HG03354 (cell line): ENCODE results near the gene NMNAT2.
A peak's percentile ranks its signal among the peaks of the same experiment; 100 is the strongest.

Source experiments
- ATAC-seq: cut with Tn5 transposase; IDR thresholded peaks from one replicate; pipeline ENCODE4 v1.9.1; 2021; ENCODE audit warnings: mild to moderate bottlenecking; ENCODE audit not compliant: unreplicated experiment, poor library complexity, severe bottlenecking

Gene NMNAT2

DNA sequence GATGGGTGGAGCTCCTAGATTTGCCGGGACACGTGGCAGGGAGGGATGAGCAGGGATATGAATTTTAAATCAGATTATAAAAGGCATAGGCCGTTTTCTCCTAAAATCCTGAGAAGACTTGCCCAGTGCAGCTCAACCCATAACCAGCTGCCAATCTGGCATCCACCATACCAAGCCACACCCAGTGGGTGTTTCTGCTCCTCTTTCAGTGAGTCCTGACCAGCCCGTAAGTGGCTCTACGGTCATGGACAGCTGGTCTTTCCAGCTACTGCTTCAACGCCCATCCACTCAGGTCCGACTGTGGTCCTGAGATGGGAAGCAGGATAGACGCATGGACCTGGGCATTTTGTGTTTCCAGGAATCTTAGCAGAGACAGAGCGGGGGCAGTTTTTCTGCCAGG is 124.9 kb downstream of the NMNAT2 start:
- no peak for ATAC-seq

DNA sequence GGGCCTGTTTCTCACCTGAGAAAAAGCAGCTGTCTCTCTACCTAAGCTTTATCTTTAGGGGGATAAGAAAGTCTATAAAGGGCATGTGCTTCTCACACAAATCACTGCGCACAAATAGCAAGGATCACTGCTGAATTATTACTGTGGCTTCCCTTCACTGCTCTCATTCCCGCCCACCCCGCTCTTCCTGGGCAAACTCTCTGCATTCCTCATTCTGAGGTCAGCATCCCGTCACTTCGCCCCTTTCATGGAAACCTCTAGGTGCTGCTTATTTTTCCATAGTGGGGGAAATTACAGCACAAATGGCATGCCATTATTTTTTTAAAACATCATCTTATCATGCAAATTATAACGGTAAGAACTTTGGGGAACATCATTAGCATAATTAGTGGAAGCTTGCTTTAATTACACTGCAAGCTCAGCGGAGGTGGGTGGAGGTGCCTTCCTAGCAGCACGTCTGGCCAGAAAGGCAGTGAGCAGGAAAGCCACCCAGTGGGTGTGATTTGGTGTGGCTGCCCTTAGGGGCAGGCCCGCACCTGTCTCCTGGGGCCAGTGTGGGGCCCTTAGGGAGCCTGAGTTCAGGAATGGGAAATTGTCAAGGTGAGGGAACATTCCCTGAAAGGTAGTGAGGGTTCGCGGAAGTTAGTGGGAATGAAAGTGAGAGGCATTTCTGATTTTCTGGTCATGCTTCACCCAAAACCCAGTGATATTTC is 126.2 kb downstream of the NMNAT2 start:
- ATAC-seq: no peak

DNA sequence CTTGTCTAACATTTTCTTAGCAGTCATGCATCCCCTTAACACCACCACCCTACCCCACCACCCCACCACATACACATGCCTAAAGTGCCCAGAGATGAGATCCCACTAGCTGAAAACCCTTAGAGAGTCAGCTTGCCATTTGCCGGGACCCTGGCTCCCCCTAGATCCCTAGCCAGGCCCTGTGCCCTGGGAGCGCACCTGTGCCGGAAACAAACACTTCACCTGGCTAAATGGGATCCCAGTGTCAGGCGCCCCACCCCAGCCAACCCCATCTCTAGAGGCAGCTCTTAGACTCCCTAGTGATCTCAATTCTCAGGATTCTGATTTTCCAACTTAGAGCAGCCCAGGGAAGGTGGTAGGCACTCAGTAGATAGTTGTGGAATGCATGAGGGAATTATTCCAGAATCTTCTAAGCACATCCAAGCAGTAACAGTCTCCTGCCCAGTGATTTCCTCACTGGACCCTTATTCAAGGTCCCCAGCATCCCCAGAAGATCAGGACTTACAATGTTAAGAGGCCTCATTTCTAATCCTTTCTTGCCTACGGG is 126.9 kb downstream of the NMNAT2 start:
- ATAC-seq: no peak

DNA sequence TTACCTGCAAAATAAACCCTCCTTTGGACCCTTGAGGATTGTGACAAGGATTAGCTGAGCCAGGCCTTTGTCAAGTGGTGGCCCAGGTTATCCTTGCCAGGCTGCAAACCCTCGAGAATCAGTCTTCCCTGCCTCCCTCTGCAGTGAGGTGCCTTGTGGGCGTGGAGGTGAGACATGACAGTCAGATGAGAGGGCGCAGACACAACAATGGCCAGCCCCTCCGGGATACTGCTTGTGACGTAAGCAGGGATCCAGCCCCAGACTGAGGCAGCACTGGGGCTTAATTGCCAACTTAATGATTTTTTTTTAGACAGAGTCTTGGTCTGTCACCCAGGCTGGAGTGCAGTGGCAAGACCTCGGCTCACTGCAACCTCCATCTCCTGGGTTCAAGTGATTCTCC is 127.6 kb downstream of the NMNAT2 start:
- ATAC-seq: no peak

DNA sequence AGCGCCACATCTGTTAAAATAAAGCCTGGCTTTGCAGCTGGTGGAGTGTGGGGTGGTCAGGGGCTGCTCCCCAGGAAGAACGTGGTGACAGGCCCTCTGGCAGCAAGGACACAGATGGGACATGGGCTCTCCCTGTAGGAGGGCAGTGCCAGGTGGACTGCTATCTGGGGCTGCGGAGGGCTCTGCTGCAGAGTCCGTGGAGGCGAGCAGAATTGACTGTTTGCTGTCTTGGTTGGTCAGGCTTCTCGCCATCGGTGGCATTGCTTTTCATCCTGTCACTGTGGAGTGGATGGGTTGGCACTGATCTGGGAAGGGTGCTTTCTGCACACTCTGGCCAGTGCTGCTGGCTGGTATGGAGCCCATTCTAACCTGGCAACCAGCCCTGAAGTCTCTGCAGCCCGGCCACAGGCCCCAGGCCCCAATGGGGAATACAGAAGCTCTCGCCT is 129.1 kb downstream of the NMNAT2 start:
- no peak for ATAC-seq

DNA sequence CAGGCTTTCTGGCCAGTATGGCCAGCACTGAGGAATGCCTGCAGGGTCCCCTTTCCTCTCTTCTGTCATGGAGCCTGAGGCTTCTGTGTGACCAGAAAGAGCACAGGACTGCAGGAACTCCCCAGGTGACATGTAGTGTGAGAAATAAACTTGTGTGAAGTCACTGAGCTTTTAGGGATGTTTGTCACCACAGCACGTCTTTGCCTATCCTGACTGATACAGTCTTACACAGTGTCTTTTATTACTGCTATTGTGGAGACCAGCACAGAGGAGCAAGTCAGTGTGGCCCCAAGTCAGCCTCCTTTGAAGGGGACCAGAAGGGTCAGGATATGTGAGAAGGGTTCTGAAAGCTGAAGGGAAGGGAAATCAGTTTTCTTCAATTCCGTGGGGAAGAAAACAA is 129.6 kb downstream of the NMNAT2 start:
- no peak for ATAC-seq

DNA sequence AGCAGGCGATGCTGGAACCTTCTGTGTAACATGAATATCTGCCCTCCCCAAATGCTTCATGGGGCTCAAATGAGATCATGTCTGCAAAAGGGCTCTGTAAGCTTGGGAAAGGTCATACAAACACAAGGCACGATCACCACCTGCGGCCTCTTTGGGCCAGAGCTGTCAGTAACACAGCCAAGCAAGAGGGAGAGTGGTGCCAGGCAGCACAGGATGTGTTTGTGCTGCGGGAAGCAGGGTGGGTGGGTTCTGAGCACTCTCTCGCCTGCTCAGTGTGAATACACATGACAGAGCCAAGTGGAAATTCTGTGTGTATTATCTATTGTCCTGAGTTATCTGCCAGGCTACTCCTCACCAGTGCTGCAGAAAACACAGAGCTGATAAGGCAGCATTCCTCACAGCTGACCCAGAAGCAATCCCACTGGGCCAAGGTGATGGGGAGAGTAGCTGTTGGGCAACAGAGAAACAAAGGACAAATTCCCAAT is 130.9 kb downstream of the NMNAT2 start:
- ATAC-seq: no peak

DNA sequence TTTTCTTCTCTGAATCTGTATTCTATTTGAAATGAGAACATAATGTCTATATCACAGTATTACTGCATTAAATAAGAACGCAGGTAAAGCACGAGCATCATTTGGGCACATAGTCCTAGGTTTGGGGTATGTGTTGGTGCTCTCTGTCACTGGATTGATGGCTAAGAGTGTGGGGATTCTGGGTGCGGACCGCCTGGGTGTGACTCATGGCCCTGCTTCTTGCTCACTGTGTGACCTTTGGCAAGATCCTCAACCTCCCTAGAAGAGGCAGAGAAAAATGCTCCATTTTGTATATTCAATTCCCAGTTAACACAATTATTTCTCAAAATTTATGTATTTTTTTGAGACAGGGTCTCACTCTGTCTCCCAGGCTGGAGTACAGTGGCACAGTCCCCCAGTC is 132.4 kb downstream of the NMNAT2 start:
- ATAC-seq: no peak

DNA sequence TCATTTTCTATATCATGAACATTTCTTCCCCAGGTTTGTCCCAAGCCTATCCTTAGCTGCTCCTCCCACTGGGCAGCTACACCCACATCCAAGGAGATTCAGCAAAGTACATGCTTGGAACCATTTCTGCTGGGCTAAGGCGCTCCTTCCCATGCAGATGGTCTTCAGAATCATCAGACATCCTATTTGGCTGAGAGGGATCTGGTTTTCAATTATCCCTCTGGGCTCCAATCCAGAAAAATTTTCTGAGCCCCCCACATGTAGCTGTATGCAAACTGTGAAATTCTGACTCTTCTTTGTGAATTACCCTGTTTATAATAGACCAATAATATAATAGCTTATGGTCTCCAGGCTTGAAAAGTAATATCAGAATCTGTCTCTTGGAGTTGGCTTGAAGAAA is 132.9 kb downstream of the NMNAT2 start:
- no peak for ATAC-seq

DNA sequence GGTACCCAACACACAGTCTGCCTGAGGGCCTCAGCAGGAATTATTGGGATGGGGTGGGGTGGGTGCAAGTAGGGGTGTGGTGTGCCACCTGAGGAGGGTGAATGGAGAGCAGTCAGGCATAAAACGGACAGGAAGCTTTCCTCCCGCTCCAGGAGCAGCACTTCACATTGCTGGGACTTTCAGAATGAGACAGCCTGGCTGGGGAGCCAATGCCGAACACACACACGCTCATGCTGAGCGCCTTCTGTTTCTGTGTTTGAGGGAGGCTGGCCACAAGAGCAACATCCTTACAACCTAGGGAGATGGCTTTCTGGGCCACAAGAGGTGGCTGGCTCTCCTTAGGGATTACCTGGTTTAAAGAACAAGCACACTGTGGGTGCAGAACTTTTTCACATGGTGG is 134.1 kb downstream of the NMNAT2 start:
- no peak for ATAC-seq

DNA sequence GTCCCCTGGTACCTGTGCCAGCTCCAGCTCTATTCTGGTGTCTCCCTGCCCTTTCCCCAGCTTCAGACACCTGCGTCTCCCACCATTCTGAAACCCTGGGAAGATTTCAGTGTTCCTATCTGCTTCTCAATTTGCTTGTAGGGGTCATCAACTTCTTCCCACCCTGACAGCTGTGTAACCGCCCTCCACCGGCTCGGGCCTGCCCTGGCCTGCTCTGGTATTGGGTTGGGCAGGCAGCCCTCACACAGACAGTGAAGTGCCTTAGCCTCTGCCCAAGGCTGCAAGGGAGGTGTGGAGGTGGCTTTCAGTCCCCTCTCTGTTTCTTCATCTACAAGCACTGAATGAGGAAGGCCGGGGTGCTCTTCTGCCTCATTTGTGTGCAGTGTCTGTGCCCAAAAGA is 134.9 kb downstream of the NMNAT2 start:
- ATAC-seq: no peak

DNA sequence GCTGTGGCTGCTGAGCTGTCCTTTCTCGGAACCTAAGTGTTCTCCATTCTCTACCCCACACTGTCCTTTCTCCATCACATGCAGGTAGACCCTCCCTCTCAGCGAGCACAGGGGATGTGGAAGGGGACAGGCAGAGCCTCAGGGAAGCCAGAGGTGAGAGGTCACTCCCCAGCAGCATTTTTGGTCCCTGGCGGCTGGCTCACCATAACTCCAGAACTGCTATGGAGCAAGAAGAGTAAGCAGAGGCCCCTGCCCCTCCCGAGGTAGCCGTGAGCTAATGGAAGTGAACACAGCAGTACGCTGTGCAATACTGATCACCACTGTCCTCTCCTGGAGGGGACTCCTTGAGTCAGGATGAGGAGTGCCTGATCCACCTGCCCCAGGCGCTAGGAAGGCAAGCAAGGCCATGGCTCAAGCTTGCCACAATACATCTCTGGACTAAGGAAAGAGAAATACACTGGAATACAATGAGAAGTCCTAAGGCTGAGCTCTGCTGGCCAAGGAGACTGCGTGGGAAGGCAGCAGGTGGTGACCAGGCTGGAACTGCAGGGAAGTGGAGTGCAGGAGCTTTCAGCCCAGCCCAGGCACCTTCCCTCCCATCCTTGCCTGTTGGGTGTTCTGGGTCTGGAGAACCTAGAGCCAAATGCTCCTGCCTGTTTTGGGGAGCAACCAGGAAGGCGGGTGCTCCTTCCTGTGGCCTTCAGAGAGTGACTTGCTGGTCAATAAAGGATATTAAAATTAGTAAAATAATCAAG is 135.9 kb downstream of the NMNAT2 start:
- ATAC-seq: no peak

DNA sequence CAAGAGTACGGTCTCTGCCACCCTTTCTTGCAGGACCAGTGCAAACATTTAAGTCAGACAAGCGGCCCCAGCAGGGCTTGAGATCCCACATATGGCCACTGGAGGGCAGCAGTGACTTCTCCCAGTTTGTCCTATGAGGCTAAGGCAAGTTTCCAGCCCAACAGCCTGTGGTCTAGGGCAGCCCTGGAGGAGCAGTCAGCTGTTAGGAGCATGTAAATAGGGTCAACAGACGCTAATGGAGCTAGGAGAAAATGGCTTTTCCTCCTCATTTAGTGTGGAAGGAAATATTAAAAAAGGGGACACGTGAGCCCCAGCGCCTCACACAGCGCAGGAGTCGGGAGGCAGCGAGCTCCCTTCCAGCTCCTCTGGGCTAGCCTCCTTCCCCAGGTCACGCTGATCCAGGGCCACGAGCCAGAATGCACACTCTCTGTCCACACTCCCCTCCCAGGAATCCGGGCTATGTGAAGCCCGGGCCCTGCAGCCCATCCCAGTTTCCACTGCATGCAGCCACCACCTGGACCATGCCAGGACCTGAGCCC is 136.6 kb downstream of the NMNAT2 start:
- peak; percentile 71 for ATAC-seq

DNA sequence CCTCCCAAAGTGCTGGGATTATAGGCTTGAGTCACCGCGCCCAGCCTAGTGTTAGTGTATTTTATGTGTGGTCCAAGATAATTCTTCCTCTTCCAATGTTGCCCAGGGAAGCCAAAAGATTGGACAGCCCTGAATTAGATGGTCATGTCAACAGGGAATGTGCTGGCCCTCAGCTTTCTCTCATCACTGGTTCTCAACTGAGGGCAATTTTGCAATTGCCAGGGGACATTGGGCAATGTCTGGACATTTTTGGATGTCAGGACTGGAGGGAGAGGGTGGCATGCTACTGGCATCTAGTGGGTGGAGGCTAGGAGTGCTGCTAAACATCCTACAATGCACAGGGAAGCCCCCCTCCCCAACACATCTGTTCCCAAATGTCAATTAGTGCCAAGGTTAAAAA is 137.1 kb downstream of the NMNAT2 start:
- ATAC-seq: no peak

DNA sequence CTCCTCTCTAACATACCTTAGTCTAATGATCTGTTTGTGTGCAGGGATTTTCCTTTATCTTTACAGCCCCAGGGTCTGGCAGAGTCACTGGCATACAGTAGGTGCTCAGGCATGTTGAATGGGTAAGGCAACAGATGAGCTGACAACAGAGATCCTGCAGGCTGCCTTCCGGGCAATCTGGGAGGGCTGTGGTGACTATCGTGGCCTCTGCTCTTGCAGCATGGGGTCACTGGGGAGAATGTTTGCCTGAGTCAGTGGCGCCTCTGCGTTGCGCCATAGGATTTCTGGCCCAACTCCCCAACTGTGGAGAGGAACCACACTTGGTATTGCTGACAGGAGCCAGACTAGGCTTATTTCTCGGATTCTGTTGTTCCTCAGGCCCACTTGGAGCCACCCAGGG is 138.3 kb downstream of the NMNAT2 start:
- no peak for ATAC-seq

DNA sequence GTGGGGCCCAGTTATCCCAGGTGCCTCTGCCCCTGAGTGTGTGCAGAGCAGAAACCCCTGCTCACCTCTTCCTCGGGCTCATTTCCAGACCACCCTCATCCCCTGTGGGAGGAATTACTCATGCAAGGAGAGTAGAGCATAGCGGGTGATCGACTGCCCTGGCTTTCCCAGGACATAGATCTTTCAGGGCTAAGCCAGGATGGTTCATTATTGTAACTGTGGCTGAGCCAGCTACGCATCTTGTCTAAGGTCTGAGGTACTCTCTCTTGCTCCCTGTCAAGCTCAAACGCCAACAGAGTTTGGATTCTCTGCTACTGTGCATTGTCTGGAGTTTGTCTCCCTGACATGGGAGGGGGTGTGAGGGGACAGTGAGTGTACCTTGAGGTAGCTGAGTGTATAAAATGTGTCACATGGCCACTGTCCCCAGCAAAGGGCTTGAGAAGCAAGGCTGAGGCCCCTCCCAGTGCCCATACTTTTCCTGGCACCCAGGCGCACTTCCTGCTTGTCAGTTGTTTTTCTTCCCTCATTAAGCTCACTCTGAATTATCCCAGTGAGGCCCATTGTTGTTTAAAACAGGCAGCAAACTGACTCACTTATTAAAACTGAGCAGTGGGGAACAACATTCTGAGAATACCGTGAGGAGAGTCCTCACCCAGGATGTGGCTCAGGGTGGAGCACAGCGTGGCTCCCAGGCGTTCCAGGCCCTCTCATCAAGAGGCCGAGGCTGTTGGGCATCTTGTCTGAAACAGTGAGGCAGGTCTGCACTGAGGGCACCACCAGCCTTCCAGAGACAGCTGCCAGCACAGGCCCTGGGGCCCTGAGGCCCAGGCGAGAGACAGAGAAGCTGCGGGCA is 139.2 kb downstream of the NMNAT2 start:
- no peak for ATAC-seq

DNA sequence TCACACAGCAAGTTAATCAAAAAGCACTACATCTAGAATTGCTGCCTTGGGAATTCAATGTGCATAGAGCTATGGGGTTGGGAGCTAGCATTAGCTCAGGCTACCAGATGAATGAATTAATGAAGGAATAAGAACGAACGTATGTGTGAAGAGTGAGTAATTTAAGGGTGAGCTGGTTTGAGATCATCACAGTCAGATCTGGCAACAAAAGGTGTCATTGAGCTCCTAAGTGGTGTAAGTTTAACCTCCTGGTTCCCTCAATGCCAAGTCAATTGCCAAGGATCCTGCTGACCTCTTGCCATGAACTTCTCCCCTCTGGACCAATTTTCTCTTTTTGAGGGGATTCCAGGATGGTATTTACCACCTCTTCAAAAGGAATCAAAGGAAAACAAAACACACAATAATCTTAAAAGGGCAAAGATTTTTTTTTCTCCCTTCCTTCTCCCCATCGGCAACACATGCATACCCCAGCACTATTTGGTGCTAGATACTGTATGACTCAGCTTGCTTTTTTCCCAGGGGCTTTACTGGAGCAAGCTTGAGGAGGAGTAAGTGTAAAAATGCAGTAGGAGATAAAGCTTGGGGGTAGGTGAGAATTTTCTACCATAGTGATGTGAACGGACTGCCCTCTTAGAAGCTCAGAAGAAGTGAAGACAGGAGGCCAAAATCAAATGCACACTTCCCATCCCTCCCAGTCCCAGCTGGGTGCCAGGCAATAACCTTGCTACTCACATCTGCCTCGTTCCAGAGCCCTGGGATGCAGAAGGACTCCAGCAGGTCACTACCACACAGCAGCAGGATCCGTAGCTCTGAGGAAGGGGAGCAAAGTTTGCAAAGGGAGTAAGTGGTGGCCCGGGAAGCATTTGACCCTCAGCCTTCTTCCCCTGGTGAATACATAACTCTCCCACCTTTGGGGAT is 140.1 kb downstream of the NMNAT2 start:
- ATAC-seq: no peak

DNA sequence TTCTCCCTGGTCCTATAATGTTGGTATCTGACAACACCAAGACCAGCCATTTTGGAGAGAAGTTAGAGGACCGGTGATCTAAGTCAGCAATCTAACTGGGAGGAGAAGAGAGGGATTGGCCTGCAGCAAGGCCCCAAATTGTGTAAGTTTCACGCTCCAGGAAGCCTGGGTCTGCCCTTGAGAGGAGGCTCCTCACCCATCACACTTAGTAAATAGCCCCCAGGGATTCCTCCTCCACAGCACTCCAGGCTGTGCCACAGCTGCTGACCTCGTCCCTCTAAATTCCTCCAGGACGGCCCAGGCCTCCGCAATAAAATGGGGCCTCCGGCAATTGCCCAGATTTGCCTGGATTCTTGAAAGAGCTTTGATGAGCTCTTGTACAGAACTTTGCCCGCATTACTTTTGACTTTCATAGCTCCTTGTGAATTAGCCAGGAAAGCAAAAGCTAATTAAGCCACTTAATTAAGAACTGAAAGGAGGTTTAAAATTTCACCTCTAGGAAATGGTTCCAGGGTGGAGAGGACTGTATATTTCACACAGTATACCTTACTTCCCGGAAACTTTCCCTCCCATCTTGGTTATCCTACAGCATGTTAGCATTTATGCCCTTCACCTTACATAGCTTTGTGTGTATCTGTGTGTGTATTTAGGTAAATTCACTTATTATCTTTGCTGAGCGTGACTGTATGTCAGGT is 141.6 kb downstream of the NMNAT2 start:
- ATAC-seq: no peak
